Right atrium auricular region (tissue), 2 donors: ENCODE measurements around the gene NEK6. TPM values are rescaled to one million over a fixed set of nuclear protein-coding genes. Genes with fewer than 3 reads are reported as not detected.

ENCODE experiments used
- DNase-seq: peaks from one replicate; pipeline ENCODE4 v3.0.0-alpha.2; 2019; ENCODE audit warnings: low spot score
- H3K27ac ChIP-seq, 2 donors: fragments of 200-600 bp; sonication (generic); 1 replicate in 1 of 2; 2 replicates in 1 of 2; pipeline ENCODE4 v1.5.1; 2016 to 2019
- H3K27me3 ChIP-seq, 2 donors: fragments of 200-600 bp; sonication (generic); one replicate each; pipeline versions ENCODE4 v1.5.1 to v1.6.0; 2017 to 2019
- H3K36me3 ChIP-seq: fragments of 200-600 bp; sonication (generic); one replicate; pipeline ENCODE4 v1.5.1; 2016
- H3K4me1 ChIP-seq, 2 donors: fragments of 200-600 bp; sonication (generic); one replicate each; pipeline versions ENCODE4 v1.5.1 to v1.6.0; 2017 to 2019
- H3K4me3 ChIP-seq, 2 donors: fragments of 200-600 bp; sonication (generic); 1 replicate in 1 of 2; 2 replicates in 1 of 2; pipeline ENCODE4 v1.5.1; 2017 to 2019; ENCODE audit warnings: mild to moderate bottlenecking in 1 of 2, moderate library complexity in 1 of 2
- H3K9me3 ChIP-seq, 2 donors: fragments of 200-600 bp; sonication (generic); one replicate each; pipeline ENCODE4 v1.5.1; 2019
- CTCF ChIP-seq, 2 donors: fragments of 200-600 bp; sonication (generic); IDR thresholded peaks; one replicate each; pipeline ENCODE4 v1.5.1; 2019; ENCODE audit warnings: antibody characterized with exemption in 2 of 2
- total RNA-seq, 2 donors: library from RNA; depleted of rRNA; stranded (reverse); fragments of >200 nt; gene quantifications; one replicate each; pipeline ENCODE4 v1.1.0, GENCODE V29; 2016

Gene NEK6
- total RNA-seq, 2 donors from 2014 or later: 9.2 to 9.7 TPM

- no peaks in the 10 kb centered on the region for H3K27me3 ChIP-seq
- no peak for TF ChIP-seq CTCF (IDR thresholded peaks at IDR 0.05)
Observed at GRCh38 chr9:124302921-124303320, 45.2 kb downstream of the NEK6 start.

GRCh38 chr9:124303762-124304161 lies 46.0 kb downstream of the NEK6 start:
- Histone ChIP-seq H3K4me3 (no peak overlapping the region), H3K9me3 (no peaks in the 10 kb centered on the region), H3K4me1 (peaks cover 0 to 4% of the 10 kb centered on the region in 2 donors), H3K36me3 (no peaks in the 10 kb centered on the region), H3K27ac (no peak overlapping the region), H3K27me3 (no peaks in the 10 kb centered on the region)
- TF ChIP-seq CTCF (IDR thresholded peaks at IDR 0.05): no peak
- no peak for DNase-seq

More at GRCh38 chr9:124302921-124303320, 45.2 kb downstream of the NEK6 start:
- Histone ChIP-seq H3K4me3 (no peak overlapping the region), H3K9me3 (no peaks in the 10 kb centered on the region), H3K36me3 (no peaks in the 10 kb centered on the region), H3K4me1 (peaks cover 0 to 10% of the 10 kb centered on the region in 2 donors), H3K27ac (no peak overlapping the region)
- DNase-seq: no peak

GRCh38 chr9:124304285-124304684 lies 46.5 kb downstream of the NEK6 start:
- H3K27me3 ChIP-seq: no peaks in the 10 kb centered on the region
- H3K36me3 ChIP-seq: no peaks in the 10 kb centered on the region
- H3K4me3 ChIP-seq: no peak overlapping the region
- H3K9me3 ChIP-seq: no peaks in the 10 kb centered on the region
- DNase-seq: no peak
- no peak overlapping the region for H3K27ac ChIP-seq
- no peaks in the 10 kb centered on the region for H3K4me1 ChIP-seq
- TF ChIP-seq CTCF (IDR thresholded peaks at IDR 0.05): no peak

GRCh38 chr9:124306098-124306735 lies 48.5 kb downstream of the NEK6 start:
- H3K4me1 ChIP-seq: no peaks in the 10 kb centered on the region
- TF ChIP-seq CTCF (IDR thresholded peaks at IDR 0.05): no peak
- H3K27me3 ChIP-seq: no peaks in the 10 kb centered on the region
- no peaks in the 10 kb centered on the region for H3K9me3 ChIP-seq
- H3K27ac ChIP-seq: no peak overlapping the region
- DNase-seq: no peak
- H3K36me3 ChIP-seq: no peaks in the 10 kb centered on the region
- no peak overlapping the region for H3K4me3 ChIP-seq

- no peak for DNase-seq
- H3K9me3 ChIP-seq: no peaks in the 10 kb centered on the region
- TF ChIP-seq CTCF (IDR thresholded peaks at IDR 0.05): no peak
- H3K27me3 ChIP-seq: no peaks in the 10 kb centered on the region
- H3K4me3 ChIP-seq: no peak overlapping the region
- no peak overlapping the region for H3K27ac ChIP-seq
- no peaks in the 10 kb centered on the region for H3K4me1 ChIP-seq
- H3K36me3 ChIP-seq: no peaks in the 10 kb centered on the region
Observed at GRCh38 chr9:124307379-124308030, 49.8 kb downstream of the NEK6 start.
